Hepatocyte (in vitro differentiated cells): ENCODE measurements around the gene AXIN1. TPM values are rescaled to one million over a fixed set of nuclear protein-coding genes. Genes with fewer than 3 reads are reported as not detected.

ENCODE experiments used
- DNase-seq: peaks from one replicate; pipeline ENCODE4 v3.0.0-alpha.2; 2016; ENCODE audit warnings: low spot score
- H2AFZ ChIP-seq: fragments of 200-600 bp; sonication (generic); 2 replicates; pipeline ENCODE4 v1.6.0; 2016; ENCODE audit warnings: antibody characterized with exemption, mild to moderate bottlenecking
- H3K27ac ChIP-seq: fragments of 200-600 bp; sonication (generic); 2 replicates; pipeline ENCODE4 v1.5.1; 2016; ENCODE audit warnings: mild to moderate bottlenecking
- H3K27me3 ChIP-seq: fragments of 200-600 bp; sonication (generic); 2 replicates; pipeline ENCODE4 v1.6.1; 2016
- H3K36me3 ChIP-seq: fragments of 200-600 bp; sonication (generic); replicated peaks from 2 replicates; pipeline ENCODE4 v1.5.1; 2016; ENCODE audit warnings: low read depth; ENCODE audit not compliant: insufficient read depth
- H3K4me1 ChIP-seq: fragments of 200-600 bp; sonication (generic); 2 replicates; pipeline ENCODE4 v1.5.1; 2016; ENCODE audit warnings: mild to moderate bottlenecking, moderate library complexity; ENCODE audit not compliant: insufficient read depth
- H3K4me2 ChIP-seq: fragments of 200-600 bp; sonication (generic); 2 replicates; pipeline ENCODE4 v1.6.0; 2016
- H3K4me3 ChIP-seq: fragments of 200-600 bp; sonication (generic); 2 replicates; pipeline ENCODE4 v1.5.1; 2016; ENCODE audit warnings: mild to moderate bottlenecking
- H3K79me2 ChIP-seq: fragments of 200-600 bp; sonication (generic); 2 replicates; pipeline ENCODE4 v1.6.0; 2017; ENCODE audit warnings: mild to moderate bottlenecking
- H3K9me2 ChIP-seq: fragments of 200-600 bp; sonication (generic); replicated peaks from 2 replicates; pipeline ENCODE4 v1.6.0; 2017; ENCODE audit warnings: mild to moderate bottlenecking; ENCODE audit not compliant: insufficient read depth
- H3K9me3 ChIP-seq: fragments of 200-600 bp; sonication (generic); 2 replicates; pipeline ENCODE4 v1.5.1; 2016; ENCODE audit warnings: low read depth, mild to moderate bottlenecking
- H4K20me1 ChIP-seq: fragments of 200-600 bp; sonication (generic); 2 replicates; pipeline ENCODE4 v1.6.0; 2016; ENCODE audit warnings: mild to moderate bottlenecking; ENCODE audit not compliant: insufficient read depth, poor library complexity, severe bottlenecking
- CTCF ChIP-seq: fragments of 200-600 bp; sonication (generic); IDR thresholded peaks from 2 replicates; pipeline ENCODE4 v1.5.1; 2016; ENCODE audit warnings: antibody characterized with exemption, mild to moderate bottlenecking; ENCODE audit not compliant: poor library complexity
- EZH2 ChIP-seq: fragments of 200-600 bp; sonication (generic); IDR thresholded peaks from 2 replicates; pipeline ENCODE4 v1.6.1; 2016; ENCODE audit warnings: antibody characterized with exemption, mild to moderate bottlenecking, borderline replicate concordance
- EZH2phosphoT487 ChIP-seq: fragments of 200-600 bp; sonication (generic); IDR thresholded peaks from one replicate; pipeline ENCODE4 v1.6.1; 2018; ENCODE audit warnings: antibody characterized with exemption, mild to moderate bottlenecking, low read depth, moderate library complexity; ENCODE audit not compliant: unreplicated experiment, severe bottlenecking
- WGBS: methylation state at CpG from one replicate; pipeline ENCODE4 v1.1.6; 2016; ENCODE audit warnings: low lambda C conversion rate; ENCODE audit errors: missing lambda C conversion rate; 5-methylcytosine and 5-hydroxymethylcytosine counted together
- polyA plus RNA-seq: library from polyadenylated mRNA; unstranded; fragments of >200 nt; fragmentation: Nextera tagmentation; extraction: Ambion mirVana; gene quantifications from 2 replicates; pipeline ENCODE4 v1.2.1, GENCODE V29; 2016
- total RNA-seq: library from RNA; depleted of rRNA; stranded (reverse); fragments of >200 nt; gene quantifications from 2 replicates; pipeline ENCODE4 v1.2.3, GENCODE V29; 2014

AXIN1 gene
- total and polyA plus RNA-seq, 2 experiments from 2014 or later = 16.1 to 27.2 TPM

- 98% methylated on average over 13 of the region's 14 CpGs for WGBS
- Histone ChIP-seq H3K4me1 (no peaks in the 10 kb centered on the region), H3K4me3 (no peak overlapping the region), H3K36me3 (no peaks in the 10 kb centered on the region), H4K20me1 (no peaks in the 10 kb centered on the region), H3K27me3 (no peaks in the 10 kb centered on the region), H3K27ac (no peak overlapping the region), H2AFZ (no peak overlapping the region), H3K4me2 (no peak overlapping the region), H3K79me2 (no peaks in the 10 kb centered on the region), H3K9me2 (no peaks in the 10 kb centered on the region), H3K9me3 (no peaks in the 10 kb centered on the region)
- TF ChIP-seq CTCF = no peak
- TF ChIP-seq EZH2phosphoT487 = no peak
- no peak for TF ChIP-seq EZH2
- no peak for DNase-seq
These were observed 56.2 kb downstream of the AXIN1 start for GRCh38 chr16:296276-296675.

- DNase-seq = no peak
- no peaks in the 10 kb centered on the region for H3K79me2 ChIP-seq
- H4K20me1 ChIP-seq = no peaks in the 10 kb centered on the region
- H3K27me3 ChIP-seq = no peaks in the 10 kb centered on the region
- H2AFZ ChIP-seq = no peak overlapping the region
- no peaks in the 10 kb centered on the region for H3K9me2 ChIP-seq
- H3K4me3 ChIP-seq = no peak overlapping the region
- H3K4me2 ChIP-seq = no peak overlapping the region
- H3K36me3 ChIP-seq = no peaks in the 10 kb centered on the region
- WGBS = 95% methylated on average over 24 of the region's 32 CpGs
- TF ChIP-seq EZH2phosphoT487 = no peak
- TF ChIP-seq CTCF = no peak
- no peak for TF ChIP-seq EZH2
- no peaks in the 10 kb centered on the region for H3K9me3 ChIP-seq
- no peak overlapping the region for H3K27ac ChIP-seq
- H3K4me1 ChIP-seq = no peaks in the 10 kb centered on the region
These were observed 59.3 kb downstream of the AXIN1 start for GRCh38 chr16:293043-293775.

GRCh38 chr16:291539-291938, 61.0 kb downstream of the AXIN1 start:
- Histone ChIP-seq H3K27me3 (no peaks in the 10 kb centered on the region), H3K4me2 (no peak overlapping the region), H3K4me1 (no peaks in the 10 kb centered on the region), H3K36me3 (no peaks in the 10 kb centered on the region), H3K9me2 (no peaks in the 10 kb centered on the region), H3K27ac (no peak overlapping the region), H3K9me3 (no peaks in the 10 kb centered on the region), H2AFZ (no peak overlapping the region), H3K4me3 (no peak overlapping the region), H4K20me1 (no peaks in the 10 kb centered on the region), H3K79me2 (no peaks in the 10 kb centered on the region)
- DNase-seq = no peak
- 97% methylated on average over 17 of the region's 17 CpGs for WGBS
- TF ChIP-seq CTCF (no peak), EZH2 (no peak), EZH2phosphoT487 (no peak)
